Uterus (tissue), 4 donors: ENCODE results near the gene TIMM50. TPM values are rescaled to one million over a fixed set of nuclear protein-coding genes. Genes with fewer than 3 reads are reported as not detected.
"Not testable (repeated sequence)": the region's sequence is repeated elsewhere in the genome, so short reads cannot be mapped to it uniquely, and the experiment has no call there.

Experiments
- DNase-seq, 2 donors: peaks; one replicate each; pipeline ENCODE4 v3.0.0-alpha.2; 2019 to 2020
- H3K27ac ChIP-seq, 2 donors: fragments of 200-600 bp; sonication (generic); 1 replicate in 1 of 2; 2 replicates in 1 of 2; pipeline ENCODE4 v1.5.1; 2016 to 2018
- H3K27me3 ChIP-seq, 2 donors: fragments of 200-600 bp; sonication (generic); one replicate each; pipeline ENCODE4 v1.5.1; 2018 to 2019; ENCODE audit warnings: control low read depth in 1 of 2
- H3K36me3 ChIP-seq, 2 donors: fragments of 200-600 bp; sonication (generic); one replicate each; pipeline ENCODE4 v1.5.1; 2019; ENCODE audit warnings: control low read depth in 1 of 2
- H3K4me1 ChIP-seq, 2 donors: fragments of 200-600 bp; sonication (generic); one replicate each; pipeline ENCODE4 v1.5.1; 2018 to 2019; ENCODE audit warnings: control low read depth in 1 of 2
- H3K4me3 ChIP-seq, 2 donors: fragments of 200-600 bp; sonication (generic); 1 replicate in 1 of 2; 2 replicates in 1 of 2; pipeline ENCODE4 v1.5.1; 2018 to 2019; ENCODE audit warnings: mild to moderate bottlenecking in 1 of 2
- H3K9me3 ChIP-seq, 2 donors: fragments of 200-600 bp; sonication (generic); one replicate each; pipeline ENCODE4 v1.5.1; 2019; ENCODE audit warnings: control low read depth in 1 of 2
- CTCF ChIP-seq, 4 experiments: fragments of 200-600 bp in 2 of 4; fragments of 450-650 bp in 2 of 4; sonication (generic) in 2 of 4; IDR thresholded peaks; one replicate each; pipeline ENCODE4 v1.5.1; 2016 to 2019; ENCODE audit warnings: antibody characterized with exemption in 4 of 4, mild to moderate bottlenecking in 2 of 4, moderate library complexity in 1 of 4
- POLR2A ChIP-seq, 2 donors: fragments of 450-650 bp; IDR thresholded peaks; one replicate each; pipeline ENCODE4 v1.6.1; 2016; ENCODE audit warnings: antibody characterized with exemption in 2 of 2, mild to moderate bottlenecking in 1 of 2, moderate library complexity in 1 of 2
- intact Hi-C: fragments of 100-400 bp; cut with DNase I; formaldehyde crosslinking; loops from one replicate; pipeline ENCODE4 v1.15.1; 2023; ENCODE audit warnings: low total_unique reads
- total RNA-seq, 4 donors: library from RNA; depleted of rRNA in 3 of 4; stranded (reverse); fragments of >200 nt in 3 of 4; gene quantifications; one replicate each; pipeline versions ENCODE4 v1.1.0 to v1.2.4, GENCODE V29; 2014 to 2023
- donor health status: DM: yes; HTN: yes; CAD: no.

TIMM50 gene
- total RNA-seq, 4 donors from 2014 or later, result 21.0 to 48.6 (median 28.5) TPM

GRCh38 chr19:39474139-39474620 lies 6.5 kb upstream of the TIMM50 start:
- Histone ChIP-seq H3K9me3 (no peaks in the 10 kb centered on the region), H3K4me1 (no peaks in the 10 kb centered on the region), H3K4me3 (no peak overlapping the region), H3K27me3 (no peaks in the 10 kb centered on the region), H3K27ac (no peak overlapping the region), H3K36me3 (no peaks in the 10 kb centered on the region)
- intact Hi-C loops, result loop anchor here (10.0 kb wide), 1 partner anchor 61 kb away; the partner anchor contains the start of gene EID2B
- DNase-seq, result peak; percentile 36 to 49
- peak; percentile 41 to 74 (median 58) for TF ChIP-seq CTCF (IDR thresholded peaks at IDR 0.05)
- no peak for TF ChIP-seq POLR2A (IDR thresholded peaks at IDR 0.05)

GRCh38 chr19:39475748-39476147 lies 4.9 kb upstream of the TIMM50 start:
- H3K4me3 ChIP-seq, result no peak overlapping the region
- intact Hi-C loops, result loop anchor here (10.0 kb wide), 1 partner anchor 59 kb away; the partner anchor contains the start of gene EID2B

GRCh38 chr19:39479319-39479801 lies 1.3 kb upstream of the TIMM50 start:
- not testable (repeated sequence) for H3K36me3 ChIP-seq

More at GRCh38 chr19:39475748-39476147, 4.9 kb upstream of the TIMM50 start:
- Histone ChIP-seq H3K27ac (no peak overlapping the region), H3K4me1 (no peaks in the 10 kb centered on the region), H3K36me3 (no peaks in the 10 kb centered on the region), H3K9me3 (no peaks in the 10 kb centered on the region), H3K27me3 (no peaks in the 10 kb centered on the region)
- no peak for TF ChIP-seq CTCF (IDR thresholded peaks at IDR 0.05)
- no peak for TF ChIP-seq POLR2A (IDR thresholded peaks at IDR 0.05)
- DNase-seq, result no peak

GRCh38 chr19:39479916-39480315 lies 722 bp upstream of the TIMM50 start:
- no peaks in the 10 kb centered on the region for H3K9me3 ChIP-seq
- intact Hi-C loops, result loop anchor here (10.0 kb wide), 1 partner anchor 55 kb away; the partner anchor contains the start of gene EID2B
- peaks cover 0 to 7% of the 10 kb centered on the region in 2 donors for H3K4me1 ChIP-seq
- no peaks in the 10 kb centered on the region for H3K27me3 ChIP-seq
- no peaks in the 10 kb centered on the region for H3K36me3 ChIP-seq
- no peak for DNase-seq
- peak overlapping the region; percentile 83 to 88 for H3K27ac ChIP-seq
- TF ChIP-seq CTCF (IDR thresholded peaks at IDR 0.05), result no peak
- TF ChIP-seq POLR2A (IDR thresholded peaks at IDR 0.05), result no peak
- H3K4me3 ChIP-seq, result peak overlapping the region; percentile 81 to 97

More at GRCh38 chr19:39479319-39479801, 1.3 kb upstream of the TIMM50 start:
- DNase-seq, H3K9me3 ChIP-seq, H3K27me3 ChIP-seq, H3K4me3 ChIP-seq, H3K27ac ChIP-seq, H3K4me1 ChIP-seq: not testable (repeated sequence)
- intact Hi-C loops, result loop anchor here (10.0 kb wide), 1 partner anchor 55 kb away; the partner anchor contains the start of gene EID2B

- no peak for DNase-seq
- Histone ChIP-seq H3K4me1 (peaks cover 0 to 7% of the 10 kb centered on the region in 2 donors), H3K4me3 (peak overlapping the region; percentile 81 to 97), H3K27ac (peak overlapping the region; percentile 83 to 88), H3K27me3 (no peaks in the 10 kb centered on the region), H3K9me3 (no peaks in the 10 kb centered on the region), H3K36me3 (no peaks in the 10 kb centered on the region)
- intact Hi-C loops, result no loop called here
- TF ChIP-seq CTCF (IDR thresholded peaks at IDR 0.05), result no peak
- no peak for TF ChIP-seq POLR2A (IDR thresholded peaks at IDR 0.05)
These were observed 549 bp downstream of the TIMM50 start for GRCh38 chr19:39481229-39481545.
